K562 (cell line): ENCODE data around the gene AMZ2. TPM values are rescaled to one million over a fixed set of nuclear protein-coding genes. Genes with fewer than 3 reads are reported as not detected.

Experiments
- ATAC-seq: fragments of 200-7000 bp; cut with Tn5 transposase; 3 replicates; pipeline ENCODE4 v1.9.1; 2020; ENCODE audit warnings: moderate library complexity
- BruUV-seq: library from RNA; stranded (reverse); fragments of 400-500 nt; replicated peaks from 2 replicates; lab custom pipeline; 2021; lab: Mats Ljungman, UMichigan
- CTCF ChIA-PET: fragments of 300-600 bp; formaldehyde crosslinking; extraction: SDS; loops from one replicate; lab custom pipeline; 2021; ENCODE audit warnings: low intra/inter-chr PET ratio; lab: Yijun Ruan, JAX
- POLR2A ChIA-PET: fragments of 300-600, 350-650 bp; sonication (Branson Sonifier 250); formaldehyde crosslinking; extraction: SDS; loops from one replicate; lab custom pipeline; 2021; ENCODE audit warnings: antibody characterized with exemption, inconsistent platforms; lab: Yijun Ruan, JAX
- DNase-seq, 4 experiments: peaks; one replicate each; pipeline versions ENCODE4 v3.0.0 to v3.0.0-alpha.2; 2011 to 2018; ENCODE audit warnings: low spot score in 3 of 4, mixed read lengths in 3 of 4; ENCODE audit errors: extremely low read depth in 1 of 4
- FAIRE-seq: peaks from 2 replicates; lab custom pipeline; 2011; peaks lifted over from hg19 to GRCh38; lab: Jason Lieb, UNC
- H2AFZ ChIP-seq: 2 replicates; pipeline ENCODE4 v1.6.0; 2011; ENCODE audit warnings: low read depth, low read length, control low read depth, inconsistent platforms
- H3K27ac ChIP-seq: fragments of 200-600 bp; 3 replicates; pipeline ENCODE4 v1.8.0; 2011; ENCODE audit warnings: low read depth, mild to moderate bottlenecking, control low read depth, inconsistent platforms, low read length, moderate library complexity, mixed read lengths; ENCODE audit errors: extremely low read depth
- H3K27me3 ChIP-seq, 2 experiments: fragments of 300-600 bp in 1 of 2; 2 replicates in 1 of 2; 3 replicates in 1 of 2; pipeline versions ENCODE4 v1.6.0 to v1.8.0; 2011; ENCODE audit warnings: inconsistent platforms in 2 of 2, low read length in 2 of 2, mild to moderate bottlenecking in 1 of 2, mixed read lengths in 1 of 2, moderate library complexity in 1 of 2; ENCODE audit not compliant: control insufficient read depth in 2 of 2, insufficient read depth in 2 of 2
- H3K36me3 ChIP-seq: fragments of 300-600 bp; 3 replicates; pipeline ENCODE4 v1.8.0; 2011; ENCODE audit warnings: mild to moderate bottlenecking, low read length, inconsistent platforms; ENCODE audit not compliant: control insufficient read depth, insufficient read depth
- H3K4me1 ChIP-seq, 2 experiments: fragments of 200-600 bp in 1 of 2; replicated peaks in 1 of 2; 2 replicates in 1 of 2; 3 replicates in 1 of 2; pipeline versions ENCODE4 v1.5.1 to v1.8.0; 2011; ENCODE audit warnings: inconsistent platforms in 2 of 2, low read length in 2 of 2, mild to moderate bottlenecking in 1 of 2, mixed read lengths in 1 of 2, moderate library complexity in 1 of 2; ENCODE audit not compliant: control insufficient read depth in 2 of 2, insufficient read depth in 2 of 2
- H3K4me2 ChIP-seq: 2 replicates; pipeline ENCODE4 v1.6.1; 2011; ENCODE audit warnings: low read length, control low read depth, inconsistent platforms, mixed read lengths; ENCODE audit not compliant: insufficient read depth
- H3K4me3 ChIP-seq: fragments of 200-600 bp; sonication (generic), shearing (Covaris generic); 2 replicates; pipeline ENCODE4 v1.5.1; 2016; ENCODE audit warnings: control low read depth, inconsistent platforms
- H3K79me2 ChIP-seq: fragments of 200-600 bp; 3 replicates; pipeline ENCODE4 v1.8.0; 2011; ENCODE audit warnings: low read length, inconsistent platforms; ENCODE audit not compliant: control insufficient read depth, insufficient read depth
- H3K9ac ChIP-seq, 2 experiments: 2 replicates each; pipeline versions ENCODE4 v1.6.0 to v1.6.1; 2011; ENCODE audit warnings: low read depth in 2 of 2, low read length in 2 of 2, control low read depth in 1 of 2, inconsistent platforms in 1 of 2, mild to moderate bottlenecking in 1 of 2, mixed read lengths in 1 of 2; ENCODE audit not compliant: insufficient read depth in 1 of 2
- H3K9me1 ChIP-seq: one replicate; pipeline ENCODE4 v1.6.0; 2011; ENCODE audit warnings: inconsistent platforms, mild to moderate bottlenecking, low read length, moderate library complexity; ENCODE audit not compliant: control insufficient read depth, insufficient read depth
- H3K9me3 ChIP-seq: replicated peaks from 2 replicates; pipeline ENCODE4 v1.5.1; 2011; ENCODE audit warnings: low read depth, low read length, inconsistent platforms; ENCODE audit not compliant: control insufficient read depth, insufficient read depth
- H4K20me1 ChIP-seq: replicated peaks from 2 replicates; pipeline ENCODE4 v1.6.1; 2011; ENCODE audit warnings: low read length, inconsistent platforms, mixed read lengths; ENCODE audit not compliant: control insufficient read depth, insufficient read depth
- ARID1B ChIP-seq: fragments of 450-650 bp; IDR thresholded peaks from 2 replicates; pipeline ENCODE4 v1.6.1; 2016; ENCODE audit warnings: antibody characterized with exemption, mild to moderate bottlenecking, inconsistent platforms
- ESRRA ChIP-seq: fragments of 450-650 bp; IDR thresholded peaks from 2 replicates; pipeline ENCODE4 v1.6.1; 2014; ENCODE audit warnings: low read depth, mild to moderate bottlenecking, moderate library complexity, borderline replicate concordance
- ETV6 ChIP-seq, 3 experiments: fragments of 150-350 bp in 1 of 3; sonication (generic) in 1 of 3; formaldehyde crosslinking in 1 of 3; IDR thresholded peaks; 2 replicates each; pipeline versions ENCODE4 v1.6.1 to v1.8.0; 2014 to 2022; ENCODE audit warnings: borderline replicate concordance in 2 of 3, low read depth in 2 of 3, antibody characterized with exemption in 1 of 3, low read length in 1 of 3, mild to moderate bottlenecking in 1 of 3, missing genetic modification reagents in 1 of 3
- GABPB1 ChIP-seq: sonication (generic); formaldehyde crosslinking; IDR thresholded peaks from 2 replicates; pipeline ENCODE4 v1.8.0; 2022; ENCODE audit warnings: mild to moderate bottlenecking, missing genetic modification reagents
- GATA2 ChIP-seq: sonication (generic); formaldehyde crosslinking; IDR thresholded peaks from 2 replicates; pipeline ENCODE4 v1.4.0; 2020; ENCODE audit warnings: mild to moderate bottlenecking, missing genetic modification reagents
- TGIF2 ChIP-seq: sonication (generic); formaldehyde crosslinking; IDR thresholded peaks from 2 replicates; pipeline ENCODE4 v1.8.1; 2022; ENCODE audit warnings: mild to moderate bottlenecking, missing genetic modification reagents, moderate library complexity
- ZEB2 ChIP-seq: fragments of 450-650 bp; IDR thresholded peaks from 2 replicates; pipeline ENCODE4 v1.6.1; 2016
- ZNF121 ChIP-seq: sonication (generic); formaldehyde crosslinking; conservative IDR thresholded peaks from 2 replicates; pipeline ENCODE4 v1.8.0; 2022; ENCODE audit warnings: missing genetic modification reagents
- ZNF165 ChIP-seq: fragments of 250-450 bp; sonication (Bioruptor Pico); IDR thresholded peaks from 2 replicates; pipeline ENCODE4 v1.4.0; 2020; ENCODE audit warnings: borderline replicate concordance
- ZNF707 ChIP-seq: fragments of 250-450 bp; sonication (Bioruptor Pico); conservative IDR thresholded peaks from 2 replicates; pipeline ENCODE4 v1.8.0; 2022; ENCODE audit warnings: inconsistent platforms, mild to moderate bottlenecking, moderate library complexity
- WGBS: fragments of 100-300 bp; shearing (Covaris generic); methylation state at CpG from one replicate; pipeline ENCODE4 v1.1.6; 2016; ENCODE audit warnings: low coverage, mixed read lengths; ENCODE audit not compliant: insufficient coverage; ENCODE audit errors: missing lambda C conversion rate; 5-methylcytosine and 5-hydroxymethylcytosine counted together
- in situ Hi-C: fragments of 300-500 bp; cut with MboI; formaldehyde crosslinking; loops from 4 replicates; pipeline ENCODE4 v1.15.0; 2018; ENCODE audit warnings: inconsistent platforms, mixed read lengths
- intact Hi-C: fragments of 100-400 bp; cut with micrococcal nuclease; formaldehyde crosslinking; loops from 2 replicates; pipeline ENCODE4 v1.14.2; 2022
- polyA plus RNA-seq, 8 experiments: library from polyadenylated mRNA; depleted of rRNA in 4 of 8; stranded (reverse) in 5 of 8; unstranded in 3 of 8; fragments of >200 nt; fragmentation: Nextera tagmentation in 2 of 8; fragmentation: Illumina TruSeq in 1 of 8; extraction: Ambion mirVana in 2 of 8; extraction: Trizol in 1 of 8; gene quantifications; 2 replicates each; pipeline versions ENCODE4 v1.2.1 to v1.2.3, GENCODE V29; 2011 to 2014; ENCODE audit warnings: inconsistent platforms in 1 of 8, missing spikeins in 1 of 8
- total RNA-seq, 7 experiments: library from RNA; depleted of rRNA in 6 of 7; stranded (reverse); fragments of >200 nt in 6 of 7; fragmentation: Illumina TruSeq in 2 of 7; extraction: Trizol in 2 of 7; gene quantifications; 2 replicates each; pipeline versions ENCODE4 v1.2.1 to v1.2.3, GENCODE V29; 2011 to 2021; ENCODE audit warnings: low replicate concordance in 1 of 7
- TF ChIP-seq, protein P1 (sequence below): fragments of 450-650 bp; IDR thresholded peaks from 2 replicates; pipeline ENCODE4 v1.6.1; 2017; ENCODE audit warnings: mild to moderate bottlenecking, moderate library complexity
- TF ChIP-seq, protein P2 (sequence below): fragments of 200-800 bp; sonication (Bioruptor generic); IDR thresholded peaks from 2 replicates; pipeline ENCODE4 v1.6.1; 2017; ENCODE audit warnings: missing genetic modification characterization, missing compliant biosample characterization
- TF ChIP-seq, protein P3 (sequence below): fragments of 250-450 bp; sonication (Bioruptor Pico); IDR thresholded peaks from 2 replicates; pipeline ENCODE4 v1.8.0; 2022; ENCODE audit warnings: moderate library complexity, mild to moderate bottlenecking, inconsistent platforms

AMZ2 gene
- total and polyA plus RNA-seq, 9 of the 15 experiments (the other 6 are each of a cell fraction or from before 2014, with no cell fraction given) = 22.6 to 92.2 (median 52.6) TPM

DNA sequence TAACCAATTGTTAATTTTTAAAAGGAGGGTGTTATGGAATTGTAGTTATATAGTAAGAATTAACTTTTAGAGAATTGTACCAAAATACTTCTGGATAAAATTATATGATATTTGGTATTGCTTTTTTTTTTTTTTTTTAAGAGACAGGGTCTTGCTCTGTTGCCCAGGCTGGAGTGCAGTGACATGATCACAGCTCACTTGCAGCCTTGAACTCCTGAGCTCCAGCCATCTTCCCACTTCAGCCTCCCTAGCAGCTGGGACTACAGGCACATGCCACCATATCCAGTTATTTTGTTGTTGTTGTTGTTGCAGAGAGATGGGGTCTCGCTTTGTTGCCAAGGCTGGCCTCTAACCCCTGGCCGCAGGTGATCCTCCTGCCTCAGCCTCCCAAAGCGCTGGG is 52.0 kb downstream of the AMZ2 start:
- DNase-seq (no peak), ATAC-seq (no peak), FAIRE-seq (no peak)
- H4K20me1 ChIP-seq = no peaks in the 10 kb centered on the region
- no peak overlapping the region for H2AFZ ChIP-seq
- no peak overlapping the region for H3K4me2 ChIP-seq
- H3K36me3 ChIP-seq = no peaks in the 10 kb centered on the region
- no TSS peak for BruUV-seq
- no peaks in the 10 kb centered on the region for H3K79me2 ChIP-seq
- in situ Hi-C loops = no loop called here
- H3K27me3 ChIP-seq = peaks cover 14 to 36% of the 10 kb centered on the region in 2 experiments
- TF ChIP-seq, protein P1, sequence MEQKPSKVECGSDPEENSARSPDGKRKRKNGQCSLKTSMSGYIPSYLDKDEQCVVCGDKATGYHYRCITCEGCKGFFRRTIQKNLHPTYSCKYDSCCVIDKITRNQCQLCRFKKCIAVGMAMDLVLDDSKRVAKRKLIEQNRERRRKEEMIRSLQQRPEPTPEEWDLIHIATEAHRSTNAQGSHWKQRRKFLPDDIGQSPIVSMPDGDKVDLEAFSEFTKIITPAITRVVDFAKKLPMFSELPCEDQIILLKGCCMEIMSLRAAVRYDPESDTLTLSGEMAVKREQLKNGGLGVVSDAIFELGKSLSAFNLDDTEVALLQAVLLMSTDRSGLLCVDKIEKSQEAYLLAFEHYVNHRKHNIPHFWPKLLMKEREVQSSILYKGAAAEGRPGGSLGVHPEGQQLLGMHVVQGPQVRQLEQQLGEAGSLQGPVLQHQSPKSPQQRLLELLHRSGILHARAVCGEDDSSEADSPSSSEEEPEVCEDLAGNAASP = no peak
- TF ChIP-seq ZNF121 = peak; percentile 48
- CTCF ChIA-PET = interaction anchor here (0.7 kb wide), 1 partner anchor 1205 kb away, joined by 4 read pairs; no protein-coding TSS in a partner anchor
- H3K4me3 ChIP-seq = no peak overlapping the region
- POLR2A ChIA-PET = no interaction called here
- H3K9me1 ChIP-seq = no peaks in the 10 kb centered on the region
- intact Hi-C loops = no loop called here
- WGBS = 0% methylated on average over 3 of the region's 3 CpGs
- no peaks in the 10 kb centered on the region for H3K4me1 ChIP-seq
- H3K9ac ChIP-seq = no peak overlapping the region
- no peak overlapping the region for H3K27ac ChIP-seq
- H3K9me3 ChIP-seq = no peaks in the 10 kb centered on the region

DNA sequence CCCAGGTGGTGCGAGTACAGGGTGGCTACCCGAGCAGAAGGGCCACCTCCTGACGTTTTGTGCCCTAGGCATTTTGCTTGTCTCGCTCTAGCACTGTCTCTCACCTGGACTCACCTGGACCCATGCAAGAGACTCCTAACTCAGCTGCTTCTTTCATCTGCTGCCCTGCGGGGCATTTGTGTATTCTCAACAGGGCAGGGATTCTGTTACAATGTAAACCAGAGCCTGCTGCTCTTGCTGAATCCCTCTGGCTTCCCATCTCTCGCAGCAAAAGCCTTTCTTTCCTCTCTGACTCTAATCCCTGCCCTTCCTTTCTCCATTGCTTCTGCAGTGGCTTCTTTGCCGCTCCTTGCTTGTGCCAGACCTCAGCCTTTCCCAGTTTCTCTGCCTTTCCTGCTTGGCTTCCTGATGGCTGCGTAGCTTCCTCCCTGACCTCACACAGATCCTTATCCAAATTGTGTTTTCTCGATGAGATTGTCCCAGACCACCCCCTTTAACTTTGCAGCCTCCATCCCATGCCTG is 53.7 kb downstream of the AMZ2 start:
- no peak overlapping the region for H2AFZ ChIP-seq
- no peak for TF ChIP-seq ZNF165 (CRISPR knock-in tag)
- no peak for TF ChIP-seq ZEB2
- no peak for TF ChIP-seq ESRRA
- TF ChIP-seq ARID1B = no peak
- TF ChIP-seq ZNF707 = no peak
- TF ChIP-seq GATA2 (CRISPR knock-in tag) = no peak
- TF ChIP-seq TGIF2 (CRISPR knock-in tag) = no peak
- TF ChIP-seq, protein P2, sequence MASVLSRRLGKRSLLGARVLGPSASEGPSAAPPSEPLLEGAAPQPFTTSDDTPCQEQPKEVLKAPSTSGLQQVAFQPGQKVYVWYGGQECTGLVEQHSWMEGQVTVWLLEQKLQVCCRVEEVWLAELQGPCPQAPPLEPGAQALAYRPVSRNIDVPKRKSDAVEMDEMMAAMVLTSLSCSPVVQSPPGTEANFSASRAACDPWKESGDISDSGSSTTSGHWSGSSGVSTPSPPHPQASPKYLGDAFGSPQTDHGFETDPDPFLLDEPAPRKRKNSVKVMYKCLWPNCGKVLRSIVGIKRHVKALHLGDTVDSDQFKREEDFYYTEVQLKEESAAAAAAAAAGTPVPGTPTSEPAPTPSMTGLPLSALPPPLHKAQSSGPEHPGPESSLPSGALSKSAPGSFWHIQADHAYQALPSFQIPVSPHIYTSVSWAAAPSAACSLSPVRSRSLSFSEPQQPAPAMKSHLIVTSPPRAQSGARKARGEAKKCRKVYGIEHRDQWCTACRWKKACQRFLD (CRISPR knock-in tag) = no peak
- TF ChIP-seq GABPB1 = no peak
- no peak for TF ChIP-seq ETV6 (IDR thresholded peaks at IDR 0.05; ENCODE audit: borderline replicate concordance in 1 of 2, low read depth in 2 of 2, low read length in 1 of 2)
- no peak for TF ChIP-seq ETV6 (CRISPR knock-in tag; IDR thresholded peaks at IDR 0.05; ENCODE audit: borderline replicate concordance)
- TF ChIP-seq, protein P3, sequence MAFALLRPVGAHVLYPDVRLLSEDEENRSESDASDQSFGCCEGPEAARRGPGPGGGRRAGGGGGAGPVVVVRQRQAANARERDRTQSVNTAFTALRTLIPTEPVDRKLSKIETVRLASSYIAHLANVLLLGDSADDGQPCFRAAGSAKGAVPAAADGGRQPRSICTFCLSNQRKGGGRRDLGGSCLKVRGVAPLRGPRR (CRISPR knock-in tag) = no peak
- H3K27ac ChIP-seq = no peak overlapping the region
- BruUV-seq = no TSS peak
- H4K20me1 ChIP-seq = no peaks in the 10 kb centered on the region
- intact Hi-C loops = no loop called here
- POLR2A ChIA-PET = interaction anchor here (0.5 to 1.4 kb wide), 3 partner anchors 9 to 37 kb away, joined by 3 to 7 read pairs (median 4); no protein-coding TSS in a partner anchor
- H3K9me3 ChIP-seq = no peaks in the 10 kb centered on the region
- H3K4me3 ChIP-seq = no peak overlapping the region
- in situ Hi-C loops = no loop called here
- peaks cover 14 to 28% of the 10 kb centered on the region in 2 experiments for H3K27me3 ChIP-seq
- no peak overlapping the region for H3K4me2 ChIP-seq
- no peak overlapping the region for H3K9ac ChIP-seq
- no peak for FAIRE-seq
- no peak for DNase-seq
- CTCF ChIA-PET = no interaction called here
- no peaks in the 10 kb centered on the region for H3K36me3 ChIP-seq
- no peaks in the 10 kb centered on the region for H3K4me1 ChIP-seq
- ATAC-seq = no peak
- 3% methylated on average over 9 of the region's 9 CpGs for WGBS
- H3K79me2 ChIP-seq = no peaks in the 10 kb centered on the region
- H3K9me1 ChIP-seq = no peaks in the 10 kb centered on the region
